ENCODE data around the gene LRRC74B.
"Not testable (repeated sequence)": the region's sequence is repeated elsewhere in the genome, so short reads cannot be mapped to it uniquely, and the experiment has no call there.

LRRC74B gene

DNA sequence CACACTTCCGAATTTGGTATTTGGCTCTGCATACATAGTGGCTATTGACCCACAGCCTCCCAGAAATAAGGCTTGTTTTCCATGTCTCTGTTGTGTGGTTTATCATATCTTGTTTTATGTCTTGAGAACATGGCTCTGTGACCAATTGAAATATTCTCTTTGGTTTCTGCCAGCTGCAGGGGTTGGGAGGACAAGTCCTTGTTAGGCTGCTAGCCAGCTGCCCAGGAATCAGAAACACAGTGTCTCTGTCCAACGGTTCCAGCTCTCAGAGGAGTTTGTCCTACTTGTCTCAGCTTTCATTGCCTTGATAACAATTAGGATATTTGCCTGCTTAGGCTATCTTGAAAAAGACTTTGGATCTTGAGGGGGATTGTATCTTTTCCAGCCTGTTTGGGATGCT, 7.3 kb upstream of the LRRC74B start:
- H3K4me1 Mint-ChIP-seq (ENCODE audit: low read depth), result peaks cover 3% of the 10 kb centered on the region
- no peaks in the 10 kb centered on the region for H3K36me3 Mint-ChIP-seq (ENCODE audit: low read depth)
- H3K27ac Mint-ChIP-seq, result no peak overlapping the region
- H3K9me3 Mint-ChIP-seq, result no peaks in the 10 kb centered on the region
- peaks cover 20% of the 10 kb centered on the region for H3K27me3 Mint-ChIP-seq
- no peak overlapping the region for H3K4me3 Mint-ChIP-seq

DNA sequence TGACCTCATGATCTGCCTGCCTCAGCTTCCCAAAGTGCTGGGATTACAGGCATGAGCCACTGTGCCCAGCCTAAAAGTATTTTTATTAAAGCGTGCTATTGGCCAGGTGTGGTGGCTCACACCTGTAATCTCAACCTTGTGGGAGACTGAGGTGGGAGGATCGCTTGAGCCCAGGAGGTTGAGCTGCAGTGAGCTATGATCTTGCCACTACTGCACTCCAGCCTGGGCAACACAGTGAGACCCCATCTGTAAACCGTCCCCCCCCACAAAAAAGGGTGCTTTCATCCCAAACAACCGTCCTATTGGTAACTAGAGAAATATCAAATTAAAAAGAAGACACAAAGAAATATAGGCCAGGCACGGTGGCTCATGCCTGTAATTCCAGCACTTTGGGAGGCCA, 6.6 kb upstream of the LRRC74B start:
- not testable (repeated sequence) for H3K9me3 Mint-ChIP-seq; H3K27ac Mint-ChIP-seq; H3K4me1 Mint-ChIP-seq (ENCODE audit: low read depth); H3K4me3 Mint-ChIP-seq; H3K36me3 Mint-ChIP-seq (ENCODE audit: low read depth)
- H3K27me3 Mint-ChIP-seq, result peaks cover 24% of the 10 kb centered on the region

DNA sequence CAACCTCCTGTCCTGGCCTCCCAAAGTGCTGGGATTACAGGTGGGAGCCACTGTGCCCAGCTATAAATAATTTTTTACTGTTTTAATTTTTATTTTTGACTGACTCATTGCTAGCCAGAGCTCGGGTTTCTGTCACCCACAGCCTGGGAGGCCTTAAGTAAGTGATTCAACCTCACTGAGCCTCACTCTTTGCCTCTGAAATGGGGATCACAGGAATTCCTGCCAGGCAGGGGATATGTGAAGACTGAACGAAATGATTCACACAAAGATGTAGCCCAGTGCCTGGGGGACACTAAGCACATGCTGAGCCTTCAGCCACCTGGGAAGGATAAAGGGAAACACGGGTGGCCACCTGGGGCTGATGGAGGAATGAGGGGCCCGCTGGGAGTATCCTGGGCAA, 3.8 kb upstream of the LRRC74B start:
- Mint-ChIP-seq H3K27ac (no peak overlapping the region), H3K36me3 (ENCODE audit: low read depth) (no peaks in the 10 kb centered on the region), H3K9me3 (no peaks in the 10 kb centered on the region), H3K27me3 (peaks cover 26% of the 10 kb centered on the region), H3K4me1 (ENCODE audit: low read depth) (peaks cover 24% of the 10 kb centered on the region), H3K4me3 (no peak overlapping the region)

DNA sequence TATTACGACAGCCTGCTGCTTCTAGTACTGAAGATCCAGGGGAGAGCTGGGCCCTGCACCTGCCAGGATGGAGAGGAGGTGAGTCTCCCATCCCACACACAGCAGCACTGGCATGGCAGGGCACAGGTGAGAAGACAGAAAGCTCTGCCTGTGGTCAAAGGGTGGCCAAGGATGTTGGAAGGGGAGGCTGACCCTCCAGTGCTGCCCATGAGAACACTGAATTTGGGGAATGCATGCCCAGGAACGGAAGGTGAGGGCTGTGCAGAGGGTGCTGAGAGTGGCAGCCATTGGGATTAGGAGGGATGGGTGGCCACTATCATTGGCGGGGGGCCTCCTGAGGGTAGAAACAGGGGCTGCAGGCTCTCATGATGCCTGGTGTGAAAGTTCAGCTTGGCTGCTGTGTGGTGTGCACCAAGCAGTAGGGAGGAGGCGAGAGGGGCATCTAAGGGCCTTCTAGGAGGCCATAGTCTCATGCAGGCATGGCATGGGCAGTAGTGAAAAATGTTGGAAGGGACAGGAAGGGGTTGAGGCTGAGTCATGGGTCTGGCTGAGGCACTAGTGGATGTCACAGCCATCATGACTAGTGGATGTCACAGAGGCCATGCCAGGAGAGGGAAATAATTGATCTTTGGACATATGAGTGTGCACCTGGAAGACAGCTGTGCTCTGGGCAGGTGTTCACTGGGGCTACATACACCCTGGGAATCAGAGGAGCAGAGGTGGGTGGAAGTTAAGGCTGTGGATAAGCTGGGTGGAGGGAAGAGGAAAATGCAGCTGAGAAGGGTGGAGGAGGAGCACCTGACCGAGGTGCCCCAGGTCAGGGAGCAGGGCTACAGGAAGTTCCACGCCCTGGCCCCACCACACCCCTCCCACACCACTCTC, 2.5 kb upstream of the LRRC74B start:
- Mint-ChIP-seq H3K27ac (no peak overlapping the region), H3K4me3 (no peak overlapping the region), H3K36me3 (ENCODE audit: low read depth) (no peaks in the 10 kb centered on the region), H3K9me3 (no peaks in the 10 kb centered on the region), H3K27me3 (peaks cover 26% of the 10 kb centered on the region), H3K4me1 (ENCODE audit: low read depth) (peaks cover 24% of the 10 kb centered on the region)

DNA sequence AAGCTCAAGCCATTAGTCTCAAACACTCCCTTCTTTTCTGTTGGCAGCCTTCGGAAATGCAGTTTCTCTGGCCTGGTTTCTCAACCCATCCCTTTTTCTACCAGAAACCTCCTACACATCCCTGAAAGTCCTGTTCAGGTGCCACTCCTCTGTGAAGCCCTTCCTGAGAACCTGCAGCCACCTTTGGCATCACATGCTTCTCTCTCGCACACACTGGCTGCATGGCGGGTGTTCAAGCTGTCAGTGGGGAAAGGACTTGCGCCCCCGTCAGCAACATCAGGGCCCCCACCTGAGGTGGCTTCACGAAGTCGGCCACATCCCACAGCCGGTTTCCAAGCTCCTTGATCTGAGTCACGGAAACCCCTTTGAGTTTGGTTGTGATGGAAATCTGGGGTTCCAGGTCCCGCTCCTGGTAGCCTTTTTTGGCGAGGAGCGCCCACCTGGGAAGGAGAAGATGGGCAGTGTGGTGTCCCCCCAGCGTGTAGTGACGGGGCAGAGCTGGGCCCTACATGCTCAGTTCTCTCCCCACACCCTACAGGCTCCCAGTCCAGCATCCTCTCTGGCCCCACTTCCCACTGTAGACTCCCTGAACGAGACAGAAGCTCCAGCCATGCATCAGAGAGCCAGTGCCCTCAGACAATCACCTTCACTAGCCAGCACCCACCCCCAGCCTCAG, 1.7 kb upstream of the LRRC74B start:
- peaks cover 21% of the 10 kb centered on the region for H3K27me3 Mint-ChIP-seq
- H3K4me1 Mint-ChIP-seq (ENCODE audit: low read depth), result peaks cover 24% of the 10 kb centered on the region
- H3K27ac Mint-ChIP-seq, result no peak overlapping the region
- H3K9me3 Mint-ChIP-seq, result no peaks in the 10 kb centered on the region
- H3K36me3 Mint-ChIP-seq (ENCODE audit: low read depth), result no peaks in the 10 kb centered on the region
- no peak overlapping the region for H3K4me3 Mint-ChIP-seq

DNA sequence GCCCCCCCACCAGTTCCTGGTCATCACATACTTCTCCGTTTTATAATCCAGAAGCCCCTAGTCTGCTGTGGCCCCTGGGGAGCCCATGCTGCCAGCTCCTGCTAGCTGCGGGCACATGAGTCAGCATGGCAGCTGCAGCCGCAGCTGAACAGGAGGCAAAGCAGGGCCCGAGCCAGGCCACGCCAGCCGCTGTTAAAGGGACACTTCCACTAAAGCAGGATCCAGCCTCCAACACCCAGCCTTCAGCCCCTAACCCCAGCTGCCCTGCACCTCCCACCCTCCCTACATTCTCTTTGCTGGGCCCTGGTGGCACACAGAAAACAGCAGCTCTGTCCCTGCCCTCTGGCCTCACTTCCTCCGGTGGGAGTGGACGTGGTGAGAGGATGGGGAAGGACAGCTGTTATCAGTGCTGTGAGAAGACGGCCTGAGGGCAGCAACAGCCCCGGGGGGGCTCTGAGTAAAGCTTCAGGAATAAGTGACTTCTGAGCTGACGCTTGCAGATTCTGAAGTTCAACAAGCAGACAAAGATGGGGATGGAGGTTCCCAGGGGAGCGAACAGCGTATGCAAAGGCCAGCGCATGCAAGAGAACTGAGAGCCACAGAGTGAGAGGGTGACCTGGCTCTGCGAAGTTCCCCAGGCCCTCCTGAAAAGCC, 688 bp upstream of the LRRC74B start:
- no peaks in the 10 kb centered on the region for H3K9me3 Mint-ChIP-seq
- H3K36me3 Mint-ChIP-seq (ENCODE audit: low read depth), result no peaks in the 10 kb centered on the region
- H3K4me1 Mint-ChIP-seq (ENCODE audit: low read depth), result peaks cover 24% of the 10 kb centered on the region
- no peak overlapping the region for H3K27ac Mint-ChIP-seq
- peaks cover 18% of the 10 kb centered on the region for H3K27me3 Mint-ChIP-seq
- peak overlapping the region; percentile 64 for H3K4me3 Mint-ChIP-seq

DNA sequence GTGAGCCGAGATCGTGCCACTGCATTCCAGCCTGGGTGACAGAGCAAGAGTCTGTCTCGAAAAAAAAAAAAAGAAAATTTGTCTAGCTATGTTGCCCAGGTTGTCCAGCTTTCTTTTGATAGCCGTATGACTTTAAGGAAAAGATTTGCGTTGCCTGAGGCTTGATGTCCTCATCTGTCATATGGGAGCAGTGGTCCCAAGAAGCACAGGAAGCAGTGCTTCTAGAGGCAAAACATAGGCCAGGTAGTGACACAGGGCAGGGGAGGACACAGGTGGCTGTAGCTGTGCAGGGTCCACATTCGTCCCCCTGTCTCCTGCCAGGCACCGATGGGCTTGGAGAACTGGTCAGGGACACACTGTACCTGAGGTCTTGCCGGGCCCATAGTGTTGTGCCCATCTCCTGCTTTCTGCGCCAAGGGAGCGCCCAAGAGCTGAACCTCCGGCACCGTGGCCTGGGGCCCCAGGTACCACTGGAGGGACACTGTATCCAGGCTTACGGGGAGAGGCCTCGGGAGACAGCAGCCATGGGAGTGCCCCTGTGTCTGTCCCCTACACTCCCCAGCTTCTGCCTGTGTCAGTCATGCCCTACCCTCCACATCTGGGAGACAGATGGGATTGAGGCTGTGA, 1.4 kb downstream of the LRRC74B start:
- peaks cover 24% of the 10 kb centered on the region for H3K4me1 Mint-ChIP-seq (ENCODE audit: low read depth)
- H3K4me3 Mint-ChIP-seq, result no peak overlapping the region
- peaks cover 15% of the 10 kb centered on the region for H3K27me3 Mint-ChIP-seq
- no peaks in the 10 kb centered on the region for H3K9me3 Mint-ChIP-seq
- H3K36me3 Mint-ChIP-seq (ENCODE audit: low read depth), result no peaks in the 10 kb centered on the region
- no peak overlapping the region for H3K27ac Mint-ChIP-seq

DNA sequence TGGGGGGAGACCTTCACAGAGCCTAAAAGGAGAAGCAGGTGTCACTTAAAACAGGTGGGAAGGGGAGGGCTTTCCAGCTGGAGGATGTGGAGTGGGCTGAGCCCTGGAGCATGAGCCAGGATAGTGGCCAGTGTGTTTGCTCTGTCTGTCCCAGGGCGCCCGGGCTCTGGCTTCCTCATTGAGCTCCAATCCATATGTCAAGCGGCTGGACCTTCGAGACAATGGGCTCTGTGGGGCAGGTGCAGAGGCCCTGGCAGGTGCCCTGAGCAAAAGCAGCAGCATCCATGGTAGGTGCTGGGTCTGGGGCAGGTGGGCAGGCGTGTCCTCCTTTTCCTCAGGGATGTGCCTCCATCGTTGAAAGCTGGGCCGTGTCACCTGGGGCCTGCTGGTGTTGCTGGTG, 2.0 kb downstream of the LRRC74B start:
- Mint-ChIP-seq H3K4me1 (ENCODE audit: low read depth) (peaks cover 24% of the 10 kb centered on the region), H3K9me3 (no peaks in the 10 kb centered on the region), H3K27ac (no peak overlapping the region), H3K36me3 (ENCODE audit: low read depth) (no peaks in the 10 kb centered on the region), H3K27me3 (peaks cover 15% of the 10 kb centered on the region), H3K4me3 (no peak overlapping the region)

DNA sequence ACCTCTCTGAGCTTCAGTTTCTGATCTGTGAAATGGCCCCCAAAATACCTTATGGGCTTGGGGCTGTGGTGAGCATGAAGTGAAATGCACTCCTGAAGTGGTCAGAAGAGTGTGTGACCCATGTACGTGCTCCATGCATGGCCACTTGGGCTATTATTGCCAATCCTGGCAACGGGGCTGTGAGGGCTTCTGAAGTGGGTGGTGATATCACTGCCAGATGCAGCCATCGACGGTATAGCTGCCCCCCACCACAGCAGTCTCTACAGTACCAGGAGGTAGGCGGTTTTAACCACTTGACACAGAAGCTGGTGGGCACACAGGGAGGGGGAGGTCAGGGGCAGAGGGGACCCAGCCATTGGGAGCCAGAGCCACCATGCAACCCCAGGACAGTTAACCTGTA, 2.7 kb downstream of the LRRC74B start:
- H3K27me3 Mint-ChIP-seq; H3K9me3 Mint-ChIP-seq; H3K27ac Mint-ChIP-seq; H3K4me3 Mint-ChIP-seq; H3K36me3 Mint-ChIP-seq (ENCODE audit: low read depth): not testable (repeated sequence)
- H3K4me1 Mint-ChIP-seq (ENCODE audit: low read depth), result peaks cover 20% of the 10 kb centered on the region

DNA sequence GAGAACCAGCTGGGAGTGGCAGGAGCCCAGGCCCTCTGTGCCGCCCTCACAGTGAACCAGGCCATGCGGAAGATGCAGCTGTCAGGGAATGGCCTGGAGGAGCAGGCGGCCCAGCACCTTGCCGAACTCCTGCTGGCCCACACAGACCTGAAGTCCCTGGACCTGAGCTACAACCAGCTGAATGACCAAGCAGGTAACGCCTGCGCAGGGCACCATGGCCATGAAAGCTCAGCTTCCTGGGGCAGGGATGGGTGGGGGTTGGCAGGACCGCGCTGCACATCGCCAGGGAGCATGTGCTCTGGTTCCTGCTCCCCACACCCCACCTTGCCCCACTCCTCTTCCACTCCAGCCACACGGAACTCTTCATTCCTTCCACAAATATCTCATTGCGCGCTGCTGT, 3.2 kb downstream of the LRRC74B start:
- H3K9me3 Mint-ChIP-seq, H3K4me3 Mint-ChIP-seq: not testable (repeated sequence)
- peaks cover 15% of the 10 kb centered on the region for H3K4me1 Mint-ChIP-seq (ENCODE audit: low read depth)

DNA sequence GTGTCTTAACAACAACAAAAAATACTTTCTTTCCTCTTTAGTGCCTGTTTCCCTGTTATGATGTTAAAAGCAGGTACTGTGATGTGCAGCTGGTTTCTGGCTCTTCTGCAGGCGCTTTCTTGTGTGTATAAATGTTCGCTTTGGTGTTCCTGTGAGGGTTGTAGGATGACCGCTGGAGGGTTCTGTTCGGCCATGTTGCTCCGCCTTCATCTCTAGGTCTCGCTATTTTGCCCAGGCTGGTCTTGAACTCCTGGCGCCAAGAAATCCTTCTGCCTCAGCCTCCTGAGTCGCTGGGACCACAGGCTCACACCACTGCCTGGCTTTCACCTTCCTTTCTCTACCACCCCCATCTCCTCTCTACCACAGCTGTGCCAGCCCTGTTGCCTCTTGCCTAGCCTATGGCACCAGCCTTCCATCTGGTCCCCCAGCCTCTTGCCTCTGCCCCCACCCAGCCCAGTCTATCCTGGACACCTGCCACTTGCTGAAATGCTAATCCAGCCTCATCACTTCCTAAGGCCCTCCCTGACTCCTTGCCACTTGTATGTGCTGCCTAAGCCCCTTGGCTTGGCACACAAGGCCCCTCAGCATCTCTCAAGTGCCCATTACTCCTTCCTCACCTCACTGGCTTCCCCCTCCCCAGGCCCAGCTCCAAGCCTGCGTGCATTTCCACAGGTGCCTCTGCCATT, 5.5 kb downstream of the LRRC74B start:
- no peaks in the 10 kb centered on the region for H3K36me3 Mint-ChIP-seq (ENCODE audit: low read depth)
- no peaks in the 10 kb centered on the region for H3K27me3 Mint-ChIP-seq
- no peaks in the 10 kb centered on the region for H3K9me3 Mint-ChIP-seq
- no peak overlapping the region for H3K27ac Mint-ChIP-seq
- peaks cover 7% of the 10 kb centered on the region for H3K4me1 Mint-ChIP-seq (ENCODE audit: low read depth)
- H3K4me3 Mint-ChIP-seq, result no peak overlapping the region

More for the DNA sequence above, 3.2 kb downstream of the LRRC74B start:
- H3K27ac Mint-ChIP-seq; H3K27me3 Mint-ChIP-seq; H3K36me3 Mint-ChIP-seq (ENCODE audit: low read depth): not testable (repeated sequence)

DNA sequence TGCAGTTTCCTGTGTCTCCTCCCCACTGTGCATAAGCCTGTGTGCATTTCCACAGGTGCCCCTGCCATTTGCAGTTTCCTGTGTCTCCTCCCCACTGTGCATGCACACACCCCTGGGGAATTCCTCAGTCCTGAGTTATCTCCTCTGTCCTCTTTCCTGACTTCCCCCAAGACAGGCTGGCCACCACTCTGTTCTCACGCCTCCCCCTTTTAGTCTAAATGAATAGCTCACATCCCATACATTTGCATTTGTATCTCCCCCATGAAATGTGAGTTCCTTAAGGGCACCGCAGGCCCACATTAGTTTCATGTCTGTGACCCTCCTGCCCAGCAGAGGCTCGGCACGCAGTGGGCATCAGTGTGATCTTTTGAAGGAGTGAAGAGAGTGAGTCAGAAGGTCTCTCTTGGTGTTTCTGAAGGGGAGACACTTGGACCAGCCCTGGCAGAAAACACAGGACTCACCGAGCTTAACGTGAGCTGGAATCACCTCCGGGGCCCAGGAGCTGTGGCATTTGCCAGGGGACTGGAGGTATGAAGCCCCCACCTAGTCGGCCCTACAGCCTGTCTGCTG, 6.2 kb downstream of the LRRC74B start:
- H3K36me3 Mint-ChIP-seq (ENCODE audit: low read depth), result no peaks in the 10 kb centered on the region
- peaks cover 5% of the 10 kb centered on the region for H3K27me3 Mint-ChIP-seq
- no peaks in the 10 kb centered on the region for H3K9me3 Mint-ChIP-seq
- no peak overlapping the region for H3K4me3 Mint-ChIP-seq
- H3K27ac Mint-ChIP-seq, result no peak overlapping the region
- peaks cover 7% of the 10 kb centered on the region for H3K4me1 Mint-ChIP-seq (ENCODE audit: low read depth)

DNA sequence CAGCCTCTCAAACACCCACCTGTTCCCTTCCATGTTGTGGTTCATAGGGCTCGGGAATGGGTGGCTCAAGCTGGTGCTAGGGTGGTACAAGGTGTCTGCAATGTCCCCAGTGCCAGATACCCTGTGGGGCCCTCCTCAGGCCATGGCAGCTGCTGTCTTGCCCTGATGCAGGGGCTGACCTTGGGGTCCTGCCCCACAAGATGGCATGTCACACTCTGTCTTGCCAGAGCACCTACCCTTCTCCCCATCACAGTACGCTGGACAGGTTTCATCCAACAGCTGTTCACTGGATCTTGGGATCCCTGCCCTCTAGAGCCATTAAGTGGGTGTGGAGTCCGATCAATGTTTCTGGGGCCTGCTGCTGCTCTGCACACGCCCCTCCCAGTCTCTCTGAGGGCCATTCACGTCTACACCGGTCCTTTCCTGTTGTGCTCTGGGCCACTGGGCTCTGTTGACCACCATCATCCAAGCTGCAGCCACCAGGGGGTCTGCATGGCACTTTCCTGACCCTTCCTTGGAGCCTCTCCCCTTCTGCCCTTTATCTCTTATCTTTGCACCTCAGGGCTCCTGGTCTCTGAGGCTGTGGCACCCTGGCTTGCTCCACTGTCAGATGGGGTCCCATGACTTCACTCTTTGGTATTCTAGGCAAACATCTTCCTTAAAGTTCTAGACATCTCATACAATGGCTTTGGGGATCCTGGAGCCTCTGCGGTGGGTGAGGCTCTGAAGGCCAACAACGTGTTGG, 7.1 kb downstream of the LRRC74B start:
- no peak overlapping the region for H3K27ac Mint-ChIP-seq
- H3K4me3 Mint-ChIP-seq, result no peak overlapping the region
- no peaks in the 10 kb centered on the region for H3K9me3 Mint-ChIP-seq
- peaks cover 7% of the 10 kb centered on the region for H3K4me1 Mint-ChIP-seq (ENCODE audit: low read depth)
- H3K36me3 Mint-ChIP-seq (ENCODE audit: low read depth), result no peaks in the 10 kb centered on the region
- H3K27me3 Mint-ChIP-seq, result peaks cover 6% of the 10 kb centered on the region
